Stimulated activated CD8-positive, alpha-beta memory T cell treated with anti-CD3 and anti-CD28 coated beads, Interleukin-2, amount 100 ng/mL, for 48 hours (primary cell): Measurements from ENCODE around the gene MGST2.
"Not testable (repeated sequence)": the region's sequence is repeated elsewhere in the genome, so short reads cannot be mapped to it uniquely, and the experiment has no call there.

Experiments used
- DNase-seq, 2 donors: peaks; one replicate each; pipeline ENCODE4 v3.0.0-alpha.2; 2020; ENCODE audit warnings: low read depth in 2 of 2

The MGST2 gene

DNA sequence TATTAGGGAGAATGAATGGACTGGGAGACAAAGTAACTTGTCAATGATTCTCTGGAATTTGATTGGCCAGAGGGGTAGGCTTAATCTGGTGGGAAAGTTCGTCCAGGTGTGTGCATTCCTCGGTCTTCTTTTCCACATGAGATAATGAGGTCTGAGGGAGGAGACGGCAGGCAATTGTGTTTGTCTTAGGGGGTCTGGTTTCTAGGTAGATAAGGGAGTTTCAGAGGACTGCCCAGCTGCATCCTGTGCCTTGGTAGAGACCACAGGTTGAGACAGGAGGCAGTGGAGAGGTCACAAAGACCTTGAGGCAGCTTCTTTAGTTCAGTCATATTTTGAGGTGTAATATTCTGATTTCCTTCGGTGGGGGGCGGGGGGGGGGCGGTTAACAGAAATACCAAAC is 4.3 kb downstream of the MGST2 start:
- DNase-seq, result no peak

DNA sequence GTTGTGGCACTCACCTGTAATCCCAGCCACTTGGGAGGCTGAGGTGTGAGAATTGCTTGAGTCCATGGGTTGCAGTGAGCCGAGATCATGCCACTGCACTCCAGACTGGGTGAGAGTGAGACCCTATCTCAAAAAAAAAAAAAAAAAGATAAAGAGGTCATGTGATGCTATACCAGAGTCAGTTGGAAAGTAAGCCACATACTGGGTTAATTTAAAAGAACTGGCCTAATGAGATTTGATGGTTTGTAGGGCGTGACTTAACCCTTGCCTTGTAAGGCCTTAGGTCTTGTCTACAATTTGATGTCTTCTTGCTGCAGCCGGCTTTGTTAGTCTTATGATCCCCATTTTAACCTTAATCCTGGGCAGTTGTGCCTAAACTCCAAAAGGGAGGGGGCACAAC is 5.2 kb downstream of the MGST2 start:
- DNase-seq, result no peak

DNA sequence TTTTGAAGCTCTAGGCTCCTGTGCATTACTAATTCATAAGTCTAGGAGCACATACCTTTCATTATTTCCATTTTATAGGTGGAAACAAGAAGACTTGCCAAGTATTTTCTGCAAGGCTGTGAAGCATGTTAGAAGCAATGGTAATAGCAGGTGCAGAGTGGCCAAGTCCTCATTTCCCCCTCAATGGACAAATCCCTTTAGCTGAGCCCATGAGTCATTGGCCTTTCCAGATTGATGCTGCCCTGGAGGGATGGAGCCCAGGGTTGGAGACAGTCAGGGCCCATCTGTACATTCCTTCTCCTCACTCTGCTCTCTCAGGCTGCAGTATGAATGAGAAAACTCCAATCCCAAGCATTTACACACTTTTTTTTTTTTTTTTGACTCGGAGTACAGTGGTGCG is 6.6 kb downstream of the MGST2 start:
- no peak for DNase-seq

DNA sequence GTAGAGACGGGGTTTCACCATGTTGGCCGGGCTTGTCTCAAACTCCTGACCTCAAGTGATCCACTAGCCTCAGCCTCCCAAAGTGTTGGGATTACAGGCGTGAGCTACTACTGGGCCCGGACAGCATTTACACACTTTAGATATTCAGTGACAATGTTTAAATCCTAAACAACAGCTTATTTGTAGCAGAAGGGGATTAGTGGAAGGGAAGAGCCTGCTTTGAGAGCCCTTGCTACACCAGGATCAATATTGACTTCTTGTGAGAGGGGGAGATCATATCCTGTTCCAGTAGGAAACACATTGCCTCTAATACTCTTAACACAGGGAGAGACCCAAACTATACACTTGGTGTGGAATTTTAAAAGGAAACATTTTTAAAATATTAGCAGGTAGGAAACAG is 7.1 kb downstream of the MGST2 start:
- DNase-seq, result no peak

DNA sequence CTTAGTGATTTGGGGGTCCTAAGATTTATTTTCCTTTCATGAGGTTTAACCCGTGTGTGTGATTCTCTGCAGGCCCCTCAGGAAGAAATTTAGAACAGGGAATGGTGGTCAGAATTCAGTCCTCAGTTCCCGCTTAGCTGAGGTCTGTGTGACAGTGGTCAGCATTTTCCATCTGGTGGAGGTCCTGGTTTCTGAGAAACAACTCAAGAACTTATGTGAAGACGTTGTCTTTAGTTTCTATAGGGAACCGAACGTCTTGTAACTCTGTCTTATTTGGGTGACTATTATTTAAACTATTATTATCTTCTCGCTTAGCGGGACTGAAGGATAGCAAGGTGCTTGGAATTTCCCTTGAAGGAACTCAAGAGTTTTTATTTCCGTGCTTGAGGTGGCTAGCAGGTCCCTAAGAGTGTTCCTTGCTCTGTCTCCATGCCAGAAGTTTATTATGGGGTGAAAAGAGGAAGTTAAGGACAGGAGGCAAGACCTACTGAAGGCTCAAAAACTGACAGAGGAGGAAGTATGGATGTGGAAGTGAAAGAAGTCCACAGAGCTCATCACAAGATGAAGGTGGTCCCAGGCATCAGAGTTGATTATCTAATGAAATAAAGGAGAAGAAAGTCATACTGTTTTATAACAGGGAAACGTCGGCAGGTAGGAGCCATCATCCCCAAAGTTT is 9.4 kb downstream of the MGST2 start:
- DNase-seq, result no peak

DNA sequence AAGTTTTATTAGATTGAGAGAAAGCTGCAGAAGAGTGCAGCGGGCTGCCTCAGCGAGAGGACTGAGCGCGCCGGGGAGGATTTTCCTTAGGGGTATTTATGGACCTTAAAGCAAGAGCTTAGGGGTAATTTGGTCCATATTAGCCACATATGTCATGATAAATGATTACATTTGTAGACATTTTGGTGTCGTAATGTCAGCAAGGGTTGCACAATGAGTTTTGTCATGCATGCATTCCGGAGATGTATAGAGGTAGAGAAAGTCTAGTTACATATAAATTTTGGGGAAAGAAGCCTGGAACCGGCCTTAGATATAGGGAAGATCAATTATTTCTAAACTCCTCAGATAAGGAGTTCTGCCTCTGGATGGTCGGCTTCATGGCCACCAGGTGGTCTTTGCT is 10.0 kb downstream of the MGST2 start:
- no peak for DNase-seq

DNA sequence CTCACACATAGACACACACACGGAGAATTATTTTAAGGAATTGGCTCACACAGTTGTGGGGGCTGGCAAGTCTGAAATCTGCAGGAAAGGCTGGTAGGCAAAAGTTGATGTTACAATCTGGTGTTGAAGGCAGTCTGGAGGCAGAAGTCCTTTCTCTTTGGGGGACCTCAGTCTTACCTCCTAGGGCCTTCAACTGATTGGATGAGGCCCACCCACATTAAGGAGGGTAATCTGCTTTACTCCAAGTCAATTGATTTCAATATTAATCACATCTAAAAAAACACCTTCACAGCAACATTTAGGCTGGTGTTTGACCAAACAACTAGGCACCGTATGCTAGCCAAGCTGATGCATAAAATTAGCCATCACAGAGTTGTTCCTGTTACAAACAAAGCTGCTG is 10.7 kb downstream of the MGST2 start:
- no peak for DNase-seq

DNA sequence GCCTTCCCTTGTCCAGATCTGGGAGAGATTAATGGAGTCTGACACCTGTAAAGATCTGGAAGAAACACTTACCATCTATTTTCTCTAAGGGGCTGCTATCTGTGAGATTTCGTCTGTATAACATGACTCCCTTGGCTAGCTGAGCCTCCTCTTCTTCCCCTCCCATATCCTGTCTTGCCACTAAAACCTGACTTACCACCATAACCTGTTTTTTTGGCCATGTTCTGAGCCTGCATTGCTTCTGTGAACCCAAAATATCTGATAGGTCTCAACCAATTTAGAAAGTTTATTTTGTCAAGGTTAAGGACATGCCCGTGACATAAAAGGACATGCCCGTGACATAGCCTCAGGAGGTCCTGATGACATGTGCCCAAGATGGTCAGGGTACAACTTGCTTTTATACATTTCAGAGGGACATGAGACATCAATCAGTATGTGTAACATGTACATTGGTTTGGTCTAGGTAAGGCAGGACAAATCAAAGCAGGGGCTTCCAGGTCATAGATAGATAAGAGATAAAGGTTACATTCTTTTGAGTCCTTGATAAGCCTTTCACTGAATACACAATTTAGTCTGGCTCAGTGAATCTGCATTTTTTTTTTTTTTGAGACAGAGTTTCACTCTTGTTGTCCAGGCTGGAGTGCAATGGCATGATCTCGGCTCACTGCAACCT is 11.4 kb downstream of the MGST2 start:
- no peak for DNase-seq

DNA sequence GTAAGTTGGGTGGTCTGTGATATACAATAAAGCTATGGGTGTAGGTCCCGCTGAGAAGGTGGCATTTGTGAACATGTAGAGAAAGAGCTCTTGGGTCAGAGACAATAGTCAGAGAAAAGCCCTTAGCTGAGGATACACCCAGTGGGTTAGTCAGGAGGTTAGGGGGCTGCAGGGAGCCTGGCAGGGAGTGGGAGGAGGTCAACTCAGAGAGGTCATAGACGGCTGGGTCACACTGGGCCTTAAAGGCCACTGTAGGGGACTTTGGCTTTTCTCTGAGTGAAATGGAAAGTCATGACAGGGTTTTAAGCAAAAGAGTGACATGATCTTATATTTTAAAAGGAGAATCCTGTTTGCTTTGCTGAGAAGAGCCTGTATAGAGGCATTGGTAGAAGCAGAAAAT is 16.7 kb downstream of the MGST2 start:
- DNase-seq, result no peak

DNA sequence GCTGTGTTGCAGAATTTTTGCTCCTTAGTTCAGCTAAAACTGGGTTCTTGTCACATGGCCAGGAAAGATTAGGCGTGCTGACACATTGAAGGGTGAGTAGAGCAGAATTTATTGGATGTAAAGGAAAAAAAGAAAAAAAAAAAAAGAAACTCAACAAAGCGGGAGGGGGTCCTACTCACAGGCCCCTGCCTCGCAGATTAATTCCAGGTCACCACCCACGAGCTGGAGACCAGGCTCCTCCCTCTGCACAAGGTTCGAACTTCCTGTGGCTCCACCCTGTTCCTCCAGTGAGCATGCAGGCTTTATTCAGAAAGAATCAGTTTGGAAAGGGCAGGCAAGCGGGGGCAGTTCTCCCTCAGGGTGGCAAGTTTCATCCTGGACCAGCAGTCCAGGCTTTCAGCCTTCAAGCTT is 17.1 kb downstream of the MGST2 start:
- no peak for DNase-seq

DNA sequence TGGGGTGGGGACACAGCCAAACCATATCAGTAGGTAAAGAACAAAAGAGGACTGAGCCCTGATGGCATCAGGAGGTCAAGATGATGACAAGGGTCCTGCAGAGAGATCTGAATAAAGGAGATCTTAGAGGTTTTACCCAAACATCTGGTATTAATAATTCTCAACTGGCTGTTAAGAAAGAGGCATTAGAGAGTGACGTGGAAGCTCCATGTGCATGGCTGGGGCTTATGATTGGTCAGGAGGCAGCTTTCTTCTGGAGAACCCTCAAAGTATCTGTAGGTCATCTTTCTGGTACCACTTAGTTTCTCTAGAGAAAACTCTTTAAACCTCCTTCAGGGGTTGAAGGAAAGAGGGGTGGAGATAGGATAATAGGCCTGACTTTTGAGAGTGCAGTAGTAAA is 18.7 kb downstream of the MGST2 start:
- no peak for DNase-seq

DNA sequence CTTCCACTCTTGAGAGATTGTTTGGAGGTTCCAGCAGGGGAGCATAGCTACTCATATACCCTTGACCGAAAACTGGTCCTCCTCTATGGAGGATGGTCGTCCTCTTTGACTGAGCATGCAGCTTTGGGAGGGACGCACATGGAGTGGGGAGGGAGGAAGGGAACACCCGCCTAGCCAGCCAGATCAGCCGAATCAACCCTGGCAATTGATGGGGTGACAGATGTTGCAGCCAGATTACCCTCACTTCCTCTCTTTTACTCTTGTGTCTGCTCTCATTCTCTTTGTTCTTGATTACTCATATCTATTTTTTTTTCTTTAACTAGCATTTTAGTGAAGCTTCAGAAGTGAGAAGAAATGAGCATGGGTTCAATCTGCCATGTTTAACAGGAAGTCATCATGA is 19.6 kb downstream of the MGST2 start:
- DNase-seq, result no peak

DNA sequence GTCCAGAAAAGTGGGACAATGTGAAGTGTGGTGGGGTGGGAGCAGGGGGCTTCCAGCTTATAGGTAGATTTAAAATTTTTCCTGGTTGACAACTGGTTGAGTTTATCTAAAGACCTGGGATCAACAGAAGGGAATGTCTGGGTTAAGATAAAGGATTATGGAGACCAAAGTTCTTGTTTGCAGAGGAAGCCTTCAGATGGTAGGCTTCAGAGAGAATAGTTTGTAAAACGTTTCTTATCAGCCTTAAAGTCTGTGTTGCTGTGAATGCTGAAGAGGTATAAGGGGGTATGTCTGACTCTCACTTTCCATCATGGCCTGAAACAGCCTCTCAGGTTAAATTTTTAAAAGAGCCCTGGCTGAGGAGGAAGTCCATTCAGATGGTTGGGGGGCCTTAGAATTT is 20.5 kb downstream of the MGST2 start:
- no peak for DNase-seq

DNA sequence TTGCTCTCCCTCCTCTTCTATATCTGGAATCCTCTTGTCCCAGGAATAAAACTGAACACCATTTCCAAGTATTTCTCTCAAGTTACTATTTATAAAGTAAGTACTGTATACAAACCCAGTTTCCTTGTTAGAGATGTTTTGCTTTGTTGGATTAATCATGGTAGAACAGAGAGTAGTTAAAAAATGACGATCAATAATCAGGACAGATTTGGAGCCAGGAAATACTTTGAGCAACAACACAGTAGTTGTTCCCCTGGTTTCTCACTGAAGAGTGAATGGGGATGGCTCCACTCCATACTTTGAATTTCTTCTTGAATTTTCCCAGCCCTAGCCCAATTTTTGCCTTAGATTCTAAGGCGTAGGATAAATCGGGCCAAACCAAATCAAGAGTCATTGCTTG is 21.4 kb downstream of the MGST2 start:
- DNase-seq, result no peak

DNA sequence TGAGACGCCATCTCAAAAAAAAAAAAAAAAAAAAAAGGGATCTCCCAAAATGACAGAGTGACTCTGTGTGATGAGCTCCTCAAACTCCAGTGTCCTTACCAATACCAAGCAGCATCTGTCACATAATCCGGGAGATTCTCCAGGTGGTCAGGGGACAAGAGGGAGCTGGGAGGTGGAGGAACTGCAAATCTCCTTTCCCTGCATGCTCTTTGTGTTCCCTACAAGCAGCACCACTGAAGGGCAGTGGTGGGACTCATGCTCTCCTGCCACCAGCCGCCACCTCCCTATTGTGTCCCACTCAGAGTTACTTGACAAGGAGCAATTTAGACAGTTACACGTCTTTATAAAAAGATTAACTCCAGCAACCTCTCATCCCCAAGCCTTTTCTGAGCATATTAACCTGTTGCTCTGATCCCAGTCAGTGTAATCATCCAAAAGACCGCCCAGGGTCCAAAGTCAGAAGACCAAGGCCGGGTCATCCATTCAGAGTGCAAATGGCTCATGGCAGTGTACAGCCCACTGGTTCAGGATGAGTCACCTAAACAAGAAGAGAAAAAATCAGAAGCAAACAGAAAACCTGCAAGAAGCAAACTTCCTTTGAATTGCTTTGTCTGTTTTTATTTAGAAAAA is 23.6 kb downstream of the MGST2 start:
- DNase-seq, result no peak

DNA sequence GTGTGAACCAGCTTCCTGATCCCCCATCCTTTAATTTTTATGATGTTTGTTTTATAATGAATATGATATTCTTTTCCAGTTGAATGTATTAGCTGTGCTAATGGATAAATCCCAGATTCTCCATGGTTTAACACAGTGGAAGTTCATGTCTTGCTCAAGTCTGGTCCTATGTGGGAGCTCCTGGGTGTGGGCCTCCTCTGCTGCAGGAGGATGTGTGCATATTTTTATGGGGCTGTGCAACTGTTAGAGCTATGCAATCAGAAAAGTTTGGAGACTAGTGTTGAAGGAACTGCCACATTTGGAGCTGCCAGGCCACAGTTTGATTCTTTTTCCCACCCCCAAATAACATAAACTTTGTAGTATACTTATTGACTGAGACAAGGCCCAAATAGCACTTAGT is 24.8 kb downstream of the MGST2 start:
- no peak for DNase-seq

DNA sequence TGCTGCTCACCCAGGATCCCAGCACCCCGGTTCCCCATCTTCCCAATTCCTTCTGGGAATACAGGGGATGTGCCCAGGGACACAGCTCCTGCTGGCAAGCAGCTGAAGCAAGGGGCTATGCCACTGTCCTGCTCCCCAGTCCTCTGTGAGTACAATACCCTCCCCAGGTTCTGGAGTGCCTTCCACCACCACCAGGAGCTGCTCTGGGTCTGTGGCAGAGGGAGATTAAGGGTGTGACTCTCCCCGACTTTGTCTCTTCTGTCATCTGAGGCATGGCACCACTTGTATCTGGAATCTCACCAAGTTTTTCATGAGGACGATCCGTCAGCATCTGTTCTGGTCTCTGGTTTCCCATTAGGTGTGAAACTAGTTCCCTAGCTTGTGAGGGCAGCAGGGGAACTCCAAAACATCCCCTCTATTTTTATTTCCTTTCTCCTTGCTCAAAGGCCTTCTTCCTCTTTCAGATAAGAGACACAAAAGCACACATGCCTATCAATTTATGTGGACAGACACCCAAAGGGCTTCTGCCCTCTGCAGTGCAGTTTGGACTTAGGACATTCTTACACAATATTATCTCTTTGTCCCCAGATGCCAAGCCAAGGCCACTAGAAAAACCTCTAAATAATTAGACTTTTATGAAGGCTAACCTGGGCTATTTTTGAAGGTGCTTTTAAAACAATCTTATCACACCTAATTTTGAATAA is 26.8 kb downstream of the MGST2 start:
- no peak for DNase-seq

DNA sequence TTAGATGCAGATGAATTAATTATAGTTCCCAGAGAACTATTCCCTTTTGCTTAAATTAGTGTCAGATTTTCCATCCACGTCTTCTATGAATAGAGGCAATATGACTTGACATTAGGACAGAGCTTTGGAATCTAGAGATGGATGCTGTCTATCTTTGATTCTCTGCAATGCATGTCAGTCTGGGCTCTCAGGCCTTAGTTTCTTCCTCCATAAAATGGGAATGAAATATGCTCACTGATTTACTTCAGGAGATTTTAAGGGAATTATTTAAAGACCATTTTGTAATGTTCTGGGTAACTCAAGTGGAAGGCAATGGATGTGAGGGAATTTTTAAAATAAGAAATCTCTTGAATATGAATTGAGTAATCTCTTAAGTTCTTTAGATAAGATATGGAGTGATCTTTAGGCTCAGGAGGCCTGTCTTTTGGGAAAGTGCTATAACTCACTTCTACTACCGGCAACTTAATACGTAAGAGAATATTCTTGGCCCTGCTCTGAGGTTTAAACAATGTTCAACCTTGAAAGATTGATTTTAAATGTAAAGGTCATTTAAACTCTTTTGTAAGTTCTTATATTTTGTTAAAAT is 29.0 kb downstream of the MGST2 start:
- DNase-seq, result no peak

DNA sequence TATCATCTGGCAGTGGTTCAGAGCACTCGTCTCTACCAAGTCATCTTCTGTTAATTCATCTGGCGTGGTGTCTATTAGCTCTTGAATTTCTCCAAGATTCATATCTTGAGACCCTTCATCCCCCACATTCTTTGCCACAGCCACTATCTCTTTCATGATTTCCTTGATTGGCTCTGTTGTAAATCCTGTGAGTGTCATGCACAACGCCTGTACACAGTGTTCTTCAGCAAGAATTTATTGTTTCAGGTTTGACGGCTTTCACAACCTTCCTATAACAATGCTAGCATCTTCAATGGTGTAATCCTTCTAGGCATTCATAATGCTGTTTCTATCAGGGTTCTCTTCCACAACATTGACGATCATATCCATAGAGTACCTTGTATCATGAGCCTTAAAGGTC is 30.9 kb downstream of the MGST2 start:
- DNase-seq, result no peak

DNA sequence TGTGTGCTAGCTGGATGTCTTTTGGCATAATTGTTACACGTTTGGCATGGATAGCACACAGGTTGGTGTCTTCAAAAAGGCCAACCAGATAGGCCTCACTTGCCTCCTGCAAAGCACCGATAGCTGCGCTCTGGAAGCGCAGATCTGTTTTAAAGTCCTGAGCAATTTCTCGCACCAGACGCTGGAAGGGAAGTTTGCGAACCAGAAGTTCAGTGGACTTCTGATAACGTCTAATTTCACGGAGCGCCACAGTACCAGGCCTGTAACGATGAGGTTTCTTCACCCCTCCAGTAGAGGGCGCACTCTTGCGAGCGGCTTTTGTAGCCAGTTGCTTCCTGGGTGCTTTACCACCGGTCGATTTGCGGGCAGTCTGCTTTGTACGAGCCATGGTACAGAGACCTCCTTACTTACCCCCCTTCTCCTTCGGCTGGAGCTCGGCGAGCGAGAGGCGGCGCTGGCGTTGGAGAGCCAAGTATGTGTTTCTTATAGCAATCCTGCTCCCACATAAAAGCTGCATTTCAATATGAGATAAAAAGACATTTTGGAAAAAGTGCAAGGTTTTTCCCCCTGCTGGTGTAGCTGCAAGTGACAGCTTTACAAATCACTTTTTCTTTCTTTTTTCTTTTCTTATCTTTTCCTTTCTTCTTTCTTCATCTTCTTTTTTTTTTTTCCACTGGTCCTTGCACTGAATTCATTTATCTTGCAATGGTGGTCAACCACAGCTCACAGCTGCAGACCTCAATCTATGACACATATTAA is 32.7 kb downstream of the MGST2 start:
- not testable (repeated sequence) for DNase-seq

DNA sequence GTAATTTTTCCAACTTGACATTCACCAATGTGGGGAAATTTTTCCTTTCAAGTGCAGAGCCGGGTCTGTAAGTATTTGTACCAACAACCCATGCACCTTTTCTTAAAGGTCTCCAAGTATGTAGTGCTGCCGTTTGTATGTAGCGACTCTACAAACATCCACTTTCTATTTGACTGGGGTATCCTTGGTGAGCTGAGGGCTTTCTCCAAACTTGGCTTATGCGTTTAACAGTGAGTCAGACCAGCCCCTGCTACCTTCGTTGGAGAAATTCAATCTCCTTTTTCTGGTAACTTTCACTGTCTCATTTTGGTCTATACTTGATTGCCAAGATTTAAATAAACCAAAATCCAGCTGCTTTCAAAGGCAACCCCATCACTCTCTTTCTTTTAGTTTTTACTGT is 34.9 kb downstream of the MGST2 start:
- no peak for DNase-seq
